Fibroblast of skin of scalp (primary cell): Measurements from ENCODE around the gene MEIG1. TPM values are rescaled to one million over a fixed set of nuclear protein-coding genes. Genes with fewer than 3 reads are reported as not detected.
"Not testable (repeated sequence)": the region's sequence is repeated elsewhere in the genome, so short reads cannot be mapped to it uniquely, and the experiment has no call there.

ENCODE experiments used
- DNase-seq: peaks from one replicate; pipeline ENCODE4 v3.0.0-alpha.2; 2013
- polyA plus RNA-seq, 2 experiments: library from polyadenylated mRNA; unstranded; fragments of 120-200 nt; gene quantifications; one replicate each; pipeline ENCODE4 v1.2.1, GENCODE V29; 2013; ENCODE audit not compliant: insufficient read length in 2 of 2

The MEIG1 gene
- not detected for polyA plus RNA-seq (2013, experiment 1 of 2; ENCODE audit: insufficient read length)
- polyA plus RNA-seq (2013, experiment 2 of 2; ENCODE audit: insufficient read length), result not detected

- peak; percentile 95 for DNase-seq
Observed at GRCh38 chr10:14959221-14960057, at the start of gene MEIG1. Gene MEIG1 (plus strand): TSS chr10:14959388. CDS start chr10:14966469, 7,081 bp downstream.

- no peak for DNase-seq
Observed at GRCh38 chr10:14910953-14911352, 48.2 kb upstream of the MEIG1 start.

DNA sequence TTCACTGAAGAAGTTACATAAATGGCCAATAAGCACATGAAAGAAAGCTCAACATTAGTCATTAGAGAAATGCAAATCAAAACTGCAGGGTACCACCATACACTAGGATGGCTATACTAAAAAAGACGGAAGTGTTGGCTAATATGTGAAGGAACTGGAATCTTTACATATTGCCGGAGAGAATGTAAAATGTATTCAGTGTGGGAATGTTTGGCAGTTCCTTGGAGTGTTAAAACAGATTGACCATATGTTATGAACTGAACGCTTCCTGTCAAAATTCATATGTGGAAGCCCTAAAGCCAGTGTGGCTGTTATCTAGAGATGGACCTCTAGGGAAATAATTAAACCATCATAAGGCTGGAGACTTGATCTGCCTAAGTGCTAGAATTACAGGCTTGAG, 47.4 kb upstream of the MEIG1 start:
- DNase-seq, result no peak

GRCh38 chr10:14916600-14916999, 42.6 kb upstream of the MEIG1 start:
- DNase-seq, result no peak

DNA sequence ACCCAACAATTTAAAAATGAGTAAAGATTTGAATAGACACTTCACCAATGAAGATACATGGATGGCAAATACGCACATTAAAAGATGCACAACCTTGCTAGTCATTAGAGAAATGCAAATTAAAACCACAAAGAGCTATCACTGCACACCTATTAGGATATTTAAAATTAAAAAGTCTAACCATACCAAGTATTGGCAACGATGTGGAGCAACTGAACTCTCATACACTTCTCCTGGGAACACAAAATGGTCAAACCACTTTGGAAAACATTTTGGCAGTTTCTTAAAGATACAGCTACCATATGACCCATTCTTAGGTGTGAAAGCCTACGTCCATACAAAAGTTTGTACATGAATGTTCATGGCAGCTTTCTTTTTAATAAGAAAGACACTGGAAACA, 41.4 kb upstream of the MEIG1 start:
- no peak for DNase-seq

DNA sequence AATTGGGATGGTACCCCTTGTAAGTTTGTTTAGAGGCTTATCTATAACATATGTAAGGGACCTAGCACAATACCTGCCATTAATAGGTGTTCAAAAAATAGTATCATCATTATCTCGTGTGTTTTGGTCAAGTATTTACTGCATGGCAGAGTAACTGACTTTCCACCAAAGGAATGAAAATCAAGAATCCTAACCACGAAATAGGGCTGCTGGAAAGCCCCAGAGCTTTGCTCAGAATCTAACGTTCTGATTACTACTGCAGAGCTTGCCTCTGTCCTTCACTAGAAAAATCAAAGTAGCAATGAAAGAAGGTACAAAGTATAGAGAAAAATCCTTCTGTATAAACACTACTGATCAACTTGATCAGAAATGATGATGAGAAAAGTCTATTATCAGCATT, 40.2 kb upstream of the MEIG1 start:
- no peak for DNase-seq

DNA sequence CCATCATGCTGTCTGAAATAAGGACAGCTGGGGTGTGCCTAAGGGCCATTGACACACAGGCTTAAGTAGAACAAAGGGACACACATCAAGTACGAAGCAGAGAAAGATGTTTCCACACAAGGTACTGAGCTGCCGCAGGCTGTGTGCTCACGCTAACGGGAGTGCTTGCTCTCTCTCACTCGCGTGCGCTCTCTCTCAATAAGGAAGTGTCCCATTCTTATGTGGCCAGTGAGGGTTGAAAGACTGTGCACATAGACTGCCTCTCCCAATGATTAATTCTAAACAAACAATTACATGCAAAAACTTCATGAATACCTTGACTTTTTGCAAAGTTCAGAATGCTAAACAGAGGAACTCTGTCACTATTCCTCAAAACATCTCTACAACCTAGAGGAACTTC, 35.2 kb upstream of the MEIG1 start:
- no peak for DNase-seq

GRCh38 chr10:14925268-14925667, 33.9 kb upstream of the MEIG1 start:
- no peak for DNase-seq

DNA sequence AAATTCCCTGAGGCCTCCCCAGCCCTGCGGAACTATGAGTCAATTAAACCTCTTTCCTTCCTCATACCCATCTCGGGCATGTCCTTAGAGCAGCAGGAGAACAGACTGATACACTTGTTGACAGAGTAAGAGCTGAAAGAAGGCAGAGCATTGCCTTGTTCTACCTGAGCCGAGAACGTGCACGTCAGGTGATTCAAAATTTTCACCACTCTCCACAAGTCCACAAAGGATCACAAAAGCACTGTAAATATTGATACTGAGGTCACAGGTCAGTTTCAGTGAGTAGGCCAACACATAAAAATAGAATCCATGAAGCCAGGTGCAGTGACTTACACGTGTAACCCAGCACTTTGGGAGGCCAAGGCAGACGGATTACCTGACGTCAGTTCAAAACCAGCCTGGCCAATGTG, 33.1 kb upstream of the MEIG1 start:
- no peak for DNase-seq

- DNase-seq, result no peak
Observed at GRCh38 chr10:14926722-14927416, 32.3 kb upstream of the MEIG1 start.

- DNase-seq, result no peak
Observed at GRCh38 chr10:14930610-14931009, 28.6 kb upstream of the MEIG1 start.

GRCh38 chr10:14936584-14936983, 22.6 kb upstream of the MEIG1 start:
- peak; percentile 2 for DNase-seq

DNA sequence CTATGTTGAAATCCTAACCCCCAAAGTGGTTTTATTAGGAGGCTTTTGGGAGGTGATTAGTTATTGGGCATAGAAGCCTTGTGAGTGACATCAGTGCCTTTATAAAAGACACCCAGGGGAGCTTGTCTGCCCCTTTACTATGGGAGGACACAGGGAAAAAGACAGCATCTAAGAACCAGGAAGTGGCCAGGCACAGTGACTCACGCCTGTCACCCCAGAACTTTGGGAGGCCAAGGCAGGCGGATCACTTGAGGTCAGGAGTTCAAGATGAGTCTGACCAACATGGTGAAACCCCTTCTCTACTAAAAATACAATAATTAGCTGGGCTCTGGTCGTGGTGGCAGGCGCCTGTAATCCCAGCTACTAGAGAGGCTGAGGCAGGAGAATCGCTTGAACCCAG, 20.2 kb upstream of the MEIG1 start:
- DNase-seq, result peak; percentile 2

GRCh38 chr10:14942147-14942949, 16.8 kb upstream of the MEIG1 start:
- not testable (repeated sequence) for DNase-seq

GRCh38 chr10:14942950-14943338, 16.2 kb upstream of the MEIG1 start:
- not testable (repeated sequence) for DNase-seq

DNA sequence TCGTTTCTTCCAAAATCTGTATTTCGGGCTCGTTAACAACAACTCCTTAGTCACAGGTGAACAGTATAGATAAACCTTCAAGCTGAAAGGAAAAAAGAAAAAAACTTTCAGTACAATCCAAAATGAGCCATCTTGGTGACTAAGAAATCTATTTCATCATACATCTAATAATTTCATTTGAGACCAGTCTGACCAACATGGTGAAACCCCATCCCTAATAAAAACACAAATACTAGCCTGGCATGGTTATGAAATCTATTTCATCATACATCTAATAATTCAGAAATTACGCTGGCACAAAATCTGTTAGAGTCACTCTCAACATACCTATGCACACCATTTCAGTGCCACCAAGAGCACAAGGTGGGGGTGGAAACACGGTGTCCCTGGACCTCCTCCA, 14.1 kb upstream of the MEIG1 start:
- DNase-seq, result no peak

DNA sequence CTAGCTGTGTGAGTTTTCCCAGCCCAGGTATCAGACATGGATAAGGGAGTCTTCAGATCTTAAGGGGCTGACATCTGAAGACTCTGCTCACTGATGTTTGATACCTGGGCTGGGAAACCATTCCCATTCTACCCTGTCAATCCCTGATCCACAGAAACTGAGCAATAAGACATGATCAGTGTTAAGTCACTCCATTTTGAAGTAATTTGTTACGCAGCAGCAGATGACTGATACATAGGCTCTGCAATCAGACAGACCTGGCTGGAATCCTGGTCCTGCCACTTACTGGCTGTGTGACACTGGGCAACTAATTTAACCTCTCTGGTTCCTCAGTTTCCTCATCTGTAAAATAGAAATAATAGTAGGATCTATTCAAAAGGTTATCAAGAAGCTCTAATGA, 11.9 kb upstream of the MEIG1 start:
- DNase-seq, result no peak

GRCh38 chr10:14949291-14949690, 9.9 kb upstream of the MEIG1 start:
- DNase-seq, result no peak

GRCh38 chr10:14952851-14953423, 6.3 kb upstream of the MEIG1 start:
- DNase-seq, result no peak

DNA sequence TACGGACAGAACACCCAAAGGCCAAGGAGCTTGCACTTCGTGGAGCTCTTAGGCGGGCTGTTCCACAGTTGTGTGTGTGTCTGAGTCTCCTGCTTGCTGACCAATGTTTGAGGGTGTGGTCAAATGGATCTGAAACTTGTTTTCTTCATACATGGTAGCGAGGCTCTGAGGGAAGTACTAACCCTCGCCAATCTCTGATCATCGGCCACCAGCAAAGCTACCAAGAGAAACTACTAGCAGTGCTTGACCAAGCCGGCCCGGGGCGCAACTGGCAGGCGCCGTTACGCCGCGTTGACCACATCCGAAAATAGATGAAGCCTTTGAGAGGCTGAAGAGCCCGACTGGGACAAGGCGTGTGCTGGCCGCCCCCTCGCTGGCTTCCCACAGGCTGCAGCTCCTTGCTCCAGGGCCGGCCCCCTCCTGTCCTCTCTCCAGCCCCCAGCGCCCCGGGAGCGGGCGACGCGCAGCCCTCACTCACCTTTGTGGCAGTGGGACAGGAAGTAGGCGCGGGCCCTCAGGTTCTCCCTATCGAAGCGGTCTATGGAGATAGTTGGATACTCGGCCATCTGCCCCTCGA, 5.7 kb upstream of the MEIG1 start:
- DNase-seq, result peak; percentile 41

GRCh38 chr10:14954001-14954770, 5.0 kb upstream of the MEIG1 start, which contains the start of gene DCLRE1C:
Gene DCLRE1C (minus strand): TSS chr10:14954096. CDS start chr10:14954010, 86 bp downstream.
- DNase-seq, result peak; percentile 89
